ENCODE measurements around the gene FSTL5. TPM values are rescaled to one million over a fixed set of nuclear protein-coding genes. Genes with fewer than 3 reads are reported as not detected.
A peak's percentile ranks its signal among the peaks of the same experiment; 100 is the strongest.

Gene FSTL5
- total and polyA plus RNA-seq, 2 experiments from 2014 or later = 0.06 to 0.49 TPM

DNA sequence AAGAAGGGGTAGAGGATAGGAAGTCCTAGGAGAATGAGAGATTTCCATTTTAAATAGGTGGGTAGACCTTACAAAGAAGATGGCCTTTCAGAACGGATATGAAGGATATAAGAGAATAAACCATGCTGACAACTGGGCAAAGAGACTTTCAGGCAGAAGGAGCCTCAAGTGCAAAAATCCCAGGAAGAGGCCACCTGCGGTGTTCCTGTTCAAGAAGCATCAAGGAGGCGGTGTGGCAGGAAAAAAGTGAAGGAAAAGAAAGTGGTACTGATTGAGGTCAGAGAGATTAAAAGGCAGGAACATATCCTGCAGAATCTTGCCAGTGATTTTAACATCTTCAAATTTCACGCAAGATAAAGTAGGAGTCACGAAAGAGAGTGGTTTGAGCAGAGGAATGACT lies 172.0 kb downstream of the FSTL5 start:
- H3F3A ChIP-seq (replicated peaks; ENCODE audit: low read depth) = no peaks in the 10 kb centered on the region
- ATAC-seq (peak; percentile 35; the same call in 2 of the 3 replicates), DNase-seq (ENCODE audit: low spot score) (peak; percentile 53)
- no peak overlapping the region for H3K4me3 Mint-ChIP-seq
- no peaks in the 10 kb centered on the region for H3K27me3 Mint-ChIP-seq (ENCODE audit: insufficient read depth, low read depth, poor library complexity)
- H3K27me3 ChIP-seq (ENCODE audit: insufficient read depth) = no peaks in the 10 kb centered on the region
- no peaks in the 10 kb centered on the region for H3K36me3 ChIP-seq (ENCODE audit: insufficient read depth)
- TF ChIP-seq ZNF331 (CRISPR knock-in tag; IDR thresholded peaks at IDR 0.05; ENCODE audit: low read depth) (no peak), EZH2phosphoT487 (IDR thresholded peaks at IDR 0.05; ENCODE audit: unreplicated experiment) (no peak), JUNB (IDR thresholded peaks at IDR 0.05; ENCODE audit: unreplicated experiment) (no peak), ZNF114 (CRISPR knock-in tag; IDR thresholded peaks at IDR 0.05) (no peak), NANOG (IDR thresholded peaks at IDR 0.05; ENCODE audit: borderline replicate concordance) (no peak), CREB1 (CRISPR knock-in tag; IDR thresholded peaks at IDR 0.05; ENCODE audit: low read depth) (no peak), STAT1 (IDR thresholded peaks at IDR 0.05; ENCODE audit: unreplicated experiment) (no peak), POLR2AphosphoS5 (IDR thresholded peaks at IDR 0.05; ENCODE audit: low read depth) (no peak)
- TF ChIP-seq, protein P1, sequence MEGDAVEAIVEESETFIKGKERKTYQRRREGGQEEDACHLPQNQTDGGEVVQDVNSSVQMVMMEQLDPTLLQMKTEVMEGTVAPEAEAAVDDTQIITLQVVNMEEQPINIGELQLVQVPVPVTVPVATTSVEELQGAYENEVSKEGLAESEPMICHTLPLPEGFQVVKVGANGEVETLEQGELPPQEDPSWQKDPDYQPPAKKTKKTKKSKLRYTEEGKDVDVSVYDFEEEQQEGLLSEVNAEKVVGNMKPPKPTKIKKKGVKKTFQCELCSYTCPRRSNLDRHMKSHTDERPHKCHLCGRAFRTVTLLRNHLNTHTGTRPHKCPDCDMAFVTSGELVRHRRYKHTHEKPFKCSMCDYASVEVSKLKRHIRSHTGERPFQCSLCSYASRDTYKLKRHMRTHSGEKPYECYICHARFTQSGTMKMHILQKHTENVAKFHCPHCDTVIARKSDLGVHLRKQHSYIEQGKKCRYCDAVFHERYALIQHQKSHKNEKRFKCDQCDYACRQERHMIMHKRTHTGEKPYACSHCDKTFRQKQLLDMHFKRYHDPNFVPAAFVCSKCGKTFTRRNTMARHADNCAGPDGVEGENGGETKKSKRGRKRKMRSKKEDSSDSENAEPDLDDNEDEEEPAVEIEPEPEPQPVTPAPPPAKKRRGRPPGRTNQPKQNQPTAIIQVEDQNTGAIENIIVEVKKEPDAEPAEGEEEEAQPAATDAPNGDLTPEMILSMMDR (conservative IDR thresholded peaks at IDR 0.05; ENCODE audit: low read depth in 2 of 2) = no peak
- TF ChIP-seq, protein P2, sequence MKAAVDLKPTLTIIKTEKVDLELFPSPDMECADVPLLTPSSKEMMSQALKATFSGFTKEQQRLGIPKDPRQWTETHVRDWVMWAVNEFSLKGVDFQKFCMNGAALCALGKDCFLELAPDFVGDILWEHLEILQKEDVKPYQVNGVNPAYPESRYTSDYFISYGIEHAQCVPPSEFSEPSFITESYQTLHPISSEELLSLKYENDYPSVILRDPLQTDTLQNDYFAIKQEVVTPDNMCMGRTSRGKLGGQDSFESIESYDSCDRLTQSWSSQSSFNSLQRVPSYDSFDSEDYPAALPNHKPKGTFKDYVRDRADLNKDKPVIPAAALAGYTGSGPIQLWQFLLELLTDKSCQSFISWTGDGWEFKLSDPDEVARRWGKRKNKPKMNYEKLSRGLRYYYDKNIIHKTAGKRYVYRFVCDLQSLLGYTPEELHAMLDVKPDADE (IDR thresholded peaks at IDR 0.05) = no peak
- TF ChIP-seq, protein P3, sequence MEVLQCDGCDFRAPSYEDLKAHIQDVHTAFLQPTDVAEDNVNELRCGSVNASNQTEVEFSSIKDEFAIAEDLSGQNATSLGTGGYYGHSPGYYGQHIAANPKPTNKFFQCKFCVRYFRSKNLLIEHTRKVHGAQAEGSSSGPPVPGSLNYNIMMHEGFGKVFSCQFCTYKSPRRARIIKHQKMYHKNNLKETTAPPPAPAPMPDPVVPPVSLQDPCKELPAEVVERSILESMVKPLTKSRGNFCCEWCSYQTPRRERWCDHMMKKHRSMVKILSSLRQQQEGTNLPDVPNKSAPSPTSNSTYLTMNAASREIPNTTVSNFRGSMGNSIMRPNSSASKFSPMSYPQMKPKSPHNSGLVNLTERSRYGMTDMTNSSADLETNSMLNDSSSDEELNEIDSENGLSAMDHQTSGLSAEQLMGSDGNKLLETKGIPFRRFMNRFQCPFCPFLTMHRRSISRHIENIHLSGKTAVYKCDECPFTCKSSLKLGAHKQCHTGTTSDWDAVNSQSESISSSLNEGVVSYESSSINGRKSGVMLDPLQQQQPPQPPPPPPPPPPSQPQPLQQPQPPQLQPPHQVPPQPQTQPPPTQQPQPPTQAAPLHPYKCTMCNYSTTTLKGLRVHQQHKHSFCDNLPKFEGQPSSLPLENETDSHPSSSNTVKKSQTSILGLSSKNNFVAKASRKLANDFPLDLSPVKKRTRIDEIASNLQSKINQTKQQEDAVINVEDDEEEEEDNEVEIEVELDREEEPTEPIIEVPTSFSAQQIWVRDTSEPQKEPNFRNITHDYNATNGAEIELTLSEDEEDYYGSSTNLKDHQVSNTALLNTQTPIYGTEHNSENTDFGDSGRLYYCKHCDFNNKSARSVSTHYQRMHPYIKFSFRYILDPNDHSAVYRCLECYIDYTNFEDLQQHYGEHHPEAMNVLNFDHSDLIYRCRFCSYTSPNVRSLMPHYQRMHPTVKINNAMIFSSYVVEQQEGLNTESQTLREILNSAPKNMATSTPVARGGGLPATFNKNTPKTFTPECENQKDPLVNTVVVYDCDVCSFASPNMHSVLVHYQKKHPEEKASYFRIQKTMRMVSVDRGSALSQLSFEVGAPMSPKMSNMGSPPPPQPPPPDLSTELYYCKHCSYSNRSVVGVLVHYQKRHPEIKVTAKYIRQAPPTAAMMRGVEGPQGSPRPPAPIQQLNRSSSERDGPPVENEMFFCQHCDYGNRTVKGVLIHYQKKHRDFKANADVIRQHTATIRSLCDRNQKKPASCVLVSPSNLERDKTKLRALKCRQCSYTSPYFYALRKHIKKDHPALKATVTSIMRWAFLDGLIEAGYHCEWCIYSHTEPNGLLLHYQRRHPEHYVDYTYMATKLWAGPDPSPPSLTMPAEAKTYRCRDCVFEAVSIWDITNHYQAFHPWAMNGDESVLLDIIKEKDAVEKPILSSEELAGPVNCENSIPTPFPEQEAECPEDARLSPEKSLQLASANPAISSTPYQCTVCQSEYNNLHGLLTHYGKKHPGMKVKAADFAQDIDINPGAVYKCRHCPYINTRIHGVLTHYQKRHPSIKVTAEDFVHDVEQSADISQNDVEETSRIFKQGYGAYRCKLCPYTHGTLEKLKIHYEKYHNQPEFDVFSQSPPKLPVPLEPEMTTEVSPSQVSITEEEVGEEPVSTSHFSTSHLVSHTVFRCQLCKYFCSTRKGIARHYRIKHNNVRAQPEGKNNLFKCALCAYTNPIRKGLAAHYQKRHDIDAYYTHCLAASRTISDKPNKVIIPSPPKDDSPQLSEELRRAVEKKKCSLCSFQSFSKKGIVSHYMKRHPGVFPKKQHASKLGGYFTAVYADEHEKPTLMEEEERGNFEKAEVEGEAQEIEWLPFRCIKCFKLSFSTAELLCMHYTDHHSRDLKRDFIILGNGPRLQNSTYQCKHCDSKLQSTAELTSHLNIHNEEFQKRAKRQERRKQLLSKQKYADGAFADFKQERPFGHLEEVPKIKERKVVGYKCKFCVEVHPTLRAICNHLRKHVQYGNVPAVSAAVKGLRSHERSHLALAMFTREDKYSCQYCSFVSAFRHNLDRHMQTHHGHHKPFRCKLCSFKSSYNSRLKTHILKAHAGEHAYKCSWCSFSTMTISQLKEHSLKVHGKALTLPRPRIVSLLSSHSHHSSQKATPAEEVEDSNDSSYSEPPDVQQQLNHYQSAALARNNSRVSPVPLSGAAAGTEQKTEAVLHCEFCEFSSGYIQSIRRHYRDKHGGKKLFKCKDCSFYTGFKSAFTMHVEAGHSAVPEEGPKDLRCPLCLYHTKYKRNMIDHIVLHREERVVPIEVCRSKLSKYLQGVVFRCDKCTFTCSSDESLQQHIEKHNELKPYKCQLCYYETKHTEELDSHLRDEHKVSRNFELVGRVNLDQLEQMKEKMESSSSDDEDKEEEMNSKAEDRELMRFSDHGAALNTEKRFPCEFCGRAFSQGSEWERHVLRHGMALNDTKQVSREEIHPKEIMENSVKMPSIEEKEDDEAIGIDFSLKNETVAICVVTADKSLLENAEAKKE (CRISPR knock-in tag; IDR thresholded peaks at IDR 0.05) = no peak
- TF ChIP-seq, protein P4, sequence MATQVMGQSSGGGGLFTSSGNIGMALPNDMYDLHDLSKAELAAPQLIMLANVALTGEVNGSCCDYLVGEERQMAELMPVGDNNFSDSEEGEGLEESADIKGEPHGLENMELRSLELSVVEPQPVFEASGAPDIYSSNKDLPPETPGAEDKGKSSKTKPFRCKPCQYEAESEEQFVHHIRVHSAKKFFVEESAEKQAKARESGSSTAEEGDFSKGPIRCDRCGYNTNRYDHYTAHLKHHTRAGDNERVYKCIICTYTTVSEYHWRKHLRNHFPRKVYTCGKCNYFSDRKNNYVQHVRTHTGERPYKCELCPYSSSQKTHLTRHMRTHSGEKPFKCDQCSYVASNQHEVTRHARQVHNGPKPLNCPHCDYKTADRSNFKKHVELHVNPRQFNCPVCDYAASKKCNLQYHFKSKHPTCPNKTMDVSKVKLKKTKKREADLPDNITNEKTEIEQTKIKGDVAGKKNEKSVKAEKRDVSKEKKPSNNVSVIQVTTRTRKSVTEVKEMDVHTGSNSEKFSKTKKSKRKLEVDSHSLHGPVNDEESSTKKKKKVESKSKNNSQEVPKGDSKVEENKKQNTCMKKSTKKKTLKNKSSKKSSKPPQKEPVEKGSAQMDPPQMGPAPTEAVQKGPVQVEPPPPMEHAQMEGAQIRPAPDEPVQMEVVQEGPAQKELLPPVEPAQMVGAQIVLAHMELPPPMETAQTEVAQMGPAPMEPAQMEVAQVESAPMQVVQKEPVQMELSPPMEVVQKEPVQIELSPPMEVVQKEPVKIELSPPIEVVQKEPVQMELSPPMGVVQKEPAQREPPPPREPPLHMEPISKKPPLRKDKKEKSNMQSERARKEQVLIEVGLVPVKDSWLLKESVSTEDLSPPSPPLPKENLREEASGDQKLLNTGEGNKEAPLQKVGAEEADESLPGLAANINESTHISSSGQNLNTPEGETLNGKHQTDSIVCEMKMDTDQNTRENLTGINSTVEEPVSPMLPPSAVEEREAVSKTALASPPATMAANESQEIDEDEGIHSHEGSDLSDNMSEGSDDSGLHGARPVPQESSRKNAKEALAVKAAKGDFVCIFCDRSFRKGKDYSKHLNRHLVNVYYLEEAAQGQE (IDR thresholded peaks at IDR 0.05; ENCODE audit: unreplicated experiment) = no peak
- H3K27ac Mint-ChIP-seq = peak overlapping the region; percentile 40
- H3K4me1 ChIP-seq (ENCODE audit: insufficient read depth) = peaks cover 37% of the 10 kb centered on the region
- H4K20me1 ChIP-seq (replicated peaks; ENCODE audit: insufficient read depth) = no peaks in the 10 kb centered on the region
- no peak overlapping the region for H3K4me3 ChIP-seq
- H3K27ac ChIP-seq (ENCODE audit: low read depth) = 0 out of 2 replicates have a peak overlapping the region, but pooled peaks have one; percentile 21
- peaks cover 42% of the 10 kb centered on the region for H3K4me1 Mint-ChIP-seq
- peak overlapping the region; percentile 49; the same call in 1 of the 2 replicates for H2AFZ ChIP-seq
- no peaks in the 10 kb centered on the region; the same call in 2 of the 3 replicates for H3K9me3 Mint-ChIP-seq
- no peaks in the 10 kb centered on the region for H3K79me2 ChIP-seq (replicated peaks; ENCODE audit: insufficient read depth)
- H3K4me2 ChIP-seq = peak overlapping the region; percentile 31; the same call in 1 of the 2 replicates
- H3K36me3 Mint-ChIP-seq (ENCODE audit: low read depth) = no peaks in the 10 kb centered on the region
- no peaks in the 10 kb centered on the region for H3K9me2 ChIP-seq (ENCODE audit: insufficient read depth)
